Activated CD4-positive, CD25-positive, alpha-beta regulatory T cell treated with anti-CD3 and anti-CD28 coated beads, Interleukin-2, amount 50 U/mL, for 72 hours (primary cell): ENCODE results near the gene ABCB4.

ENCODE experiments used
- DNase-seq: peaks from one replicate; pipeline ENCODE4 v3.0.0; 2021

The ABCB4 gene

DNA sequence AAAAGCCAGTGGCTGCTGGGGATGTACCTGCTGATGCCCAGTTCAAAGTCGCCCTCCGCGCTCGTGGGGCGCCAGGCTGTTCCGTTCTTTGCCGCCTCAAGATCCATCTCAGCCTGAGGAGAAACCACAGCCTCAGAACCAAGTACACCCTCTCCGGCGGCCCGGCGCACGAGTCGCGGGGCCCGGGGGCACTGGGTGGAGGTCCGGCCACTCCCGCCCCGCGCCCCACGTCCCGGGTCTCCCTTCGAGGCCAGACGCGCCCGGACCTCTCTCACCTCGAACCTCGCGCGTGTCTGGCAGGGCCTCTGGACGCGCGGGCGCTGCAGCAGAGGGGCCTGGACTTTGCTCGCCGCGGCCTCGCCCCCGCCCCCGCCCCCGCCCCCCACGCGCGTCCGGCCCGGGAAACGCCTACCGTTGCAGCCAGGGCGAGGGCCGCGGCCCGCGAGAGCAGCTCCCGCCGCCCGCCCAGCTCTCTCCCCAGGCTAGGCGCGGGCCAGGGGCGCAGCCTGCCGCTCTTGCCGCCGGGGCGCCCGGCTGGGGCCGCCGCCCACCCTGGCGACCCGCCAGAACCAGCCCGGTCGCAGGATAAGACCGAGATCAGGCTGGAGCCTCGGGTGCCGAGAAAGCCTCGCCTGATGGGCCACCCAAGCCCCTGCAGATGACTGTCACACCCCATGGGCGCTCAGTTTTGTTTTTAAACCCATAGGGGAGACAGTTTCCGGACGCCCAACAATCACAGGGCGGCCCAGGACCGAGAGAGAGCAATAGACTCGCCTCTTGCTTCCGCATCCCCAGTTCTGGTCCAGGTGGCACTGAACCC, at the start of gene ABCB4:
Gene ABCB4, minus strand, starts transcription at position 322 of the 820 bp plus-strand sequence. Its CDS starts 215 bp downstream, at position 107.
- no peak for DNase-seq

DNA sequence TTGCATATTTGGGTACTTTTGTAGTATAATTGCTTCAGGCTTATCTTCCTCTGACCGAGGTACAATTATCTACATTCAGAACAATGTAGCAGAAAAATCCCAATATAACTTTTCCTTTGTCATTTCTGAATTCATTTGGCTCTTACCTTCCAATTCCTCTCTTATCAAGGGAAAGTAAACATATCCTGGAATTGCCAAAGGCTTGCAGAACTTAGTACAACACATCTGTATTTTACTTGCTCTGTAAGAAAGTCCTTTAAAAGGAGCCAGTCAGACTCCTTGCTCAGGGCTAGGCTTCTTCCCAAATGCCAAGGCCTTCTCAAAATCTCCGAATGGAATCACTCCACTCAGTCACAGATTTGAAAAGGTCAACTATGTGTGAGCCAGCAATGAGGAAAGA, 43.3 kb upstream of the ABCB4 start:
- no peak for DNase-seq

DNA sequence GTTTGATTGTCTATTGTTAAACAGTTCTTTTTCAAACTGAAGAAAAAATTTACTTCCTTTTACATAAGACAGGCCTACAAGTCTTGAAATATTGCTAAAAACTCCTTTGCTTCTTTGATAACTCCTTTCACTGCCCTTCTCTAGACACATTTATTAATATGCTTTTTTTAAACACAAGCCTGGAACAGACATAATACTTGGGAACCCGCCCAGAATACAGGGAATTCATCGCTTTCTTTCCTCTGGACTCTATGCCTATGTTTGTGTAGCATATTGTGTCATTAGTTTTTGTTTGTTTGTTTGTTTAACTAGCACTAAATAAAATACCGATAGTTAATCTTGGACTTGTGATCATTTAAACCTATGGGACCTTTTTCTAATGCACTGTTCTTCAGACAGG, 42.4 kb upstream of the ABCB4 start:
- DNase-seq: no peak

DNA sequence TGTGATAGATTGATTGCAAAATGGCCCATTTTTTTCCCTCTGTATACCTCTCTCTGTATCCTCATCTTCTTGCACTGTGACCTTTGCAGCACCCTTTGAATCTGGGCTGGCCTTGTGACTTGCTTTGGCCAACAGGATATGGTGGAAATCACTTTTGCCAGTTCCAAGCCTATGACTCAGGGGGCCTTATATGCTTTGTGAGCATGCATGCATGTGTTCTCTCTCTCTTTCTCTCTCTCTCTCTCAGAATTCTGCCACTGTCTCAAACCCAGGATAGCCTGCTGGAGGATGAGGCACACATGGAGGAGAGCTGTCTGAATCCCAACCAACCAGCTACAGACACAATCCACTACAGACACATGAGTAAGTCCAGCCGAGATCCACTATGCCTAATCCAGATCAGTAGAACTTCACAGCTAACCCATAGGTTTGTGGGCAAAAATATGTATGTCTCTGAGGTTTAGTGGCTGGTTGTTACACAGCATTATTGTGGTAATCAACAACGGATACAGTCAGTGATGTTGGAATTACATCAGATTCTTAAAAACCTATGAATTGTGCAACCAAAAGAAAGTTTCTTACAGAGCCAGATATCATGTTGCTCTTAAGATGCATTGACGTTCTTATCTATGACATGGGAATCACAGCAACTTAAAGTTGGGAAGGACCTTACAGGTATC, 41.8 kb upstream of the ABCB4 start:
- DNase-seq: no peak

DNA sequence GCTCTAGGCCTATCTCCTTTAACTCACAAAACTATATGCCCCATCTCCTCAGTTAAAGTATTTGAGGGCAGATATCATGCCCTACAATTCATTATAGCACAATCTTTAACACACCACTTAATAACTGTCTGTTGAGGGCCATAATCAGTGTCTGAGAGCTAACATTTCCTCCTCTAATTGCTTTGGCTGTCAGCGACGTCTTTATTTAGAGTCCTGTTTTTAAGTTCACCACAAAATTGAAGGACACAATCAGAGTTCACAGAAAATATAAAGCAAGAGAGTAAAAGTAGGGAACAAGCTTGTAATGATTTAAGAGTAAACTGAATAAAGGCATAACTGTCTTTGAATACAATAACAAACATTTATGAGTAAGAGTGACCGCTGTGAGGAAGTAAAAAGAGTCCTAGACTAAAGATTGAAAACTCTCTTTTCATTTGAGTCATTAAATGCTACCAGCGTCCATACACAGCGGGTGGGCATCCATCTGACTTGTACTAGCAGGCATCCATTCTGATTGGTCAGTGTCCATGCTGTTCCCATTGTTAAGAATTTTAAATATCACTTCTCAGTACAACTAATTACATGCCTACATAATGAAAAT, 38.4 kb upstream of the ABCB4 start:
- no peak for DNase-seq

DNA sequence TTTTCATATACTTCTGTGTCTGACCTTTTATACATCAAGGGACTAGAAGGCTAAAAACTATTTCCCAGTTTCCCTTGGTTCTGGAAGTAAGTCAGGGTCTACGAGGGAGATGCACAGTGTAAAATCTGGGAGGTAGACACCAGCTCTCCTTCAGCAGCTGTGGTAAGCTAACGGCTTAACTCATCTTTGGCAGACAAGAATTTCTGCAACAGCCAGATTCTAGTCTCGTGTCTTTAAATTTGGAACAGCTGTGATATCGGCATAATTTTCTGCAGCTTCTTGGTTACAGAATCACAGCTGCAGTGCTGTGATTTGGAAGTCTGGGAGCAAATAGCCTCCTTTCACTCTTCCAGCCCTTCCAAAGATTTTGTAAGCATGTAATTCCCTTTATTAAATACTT, 37.4 kb upstream of the ABCB4 start:
- no peak for DNase-seq

DNA sequence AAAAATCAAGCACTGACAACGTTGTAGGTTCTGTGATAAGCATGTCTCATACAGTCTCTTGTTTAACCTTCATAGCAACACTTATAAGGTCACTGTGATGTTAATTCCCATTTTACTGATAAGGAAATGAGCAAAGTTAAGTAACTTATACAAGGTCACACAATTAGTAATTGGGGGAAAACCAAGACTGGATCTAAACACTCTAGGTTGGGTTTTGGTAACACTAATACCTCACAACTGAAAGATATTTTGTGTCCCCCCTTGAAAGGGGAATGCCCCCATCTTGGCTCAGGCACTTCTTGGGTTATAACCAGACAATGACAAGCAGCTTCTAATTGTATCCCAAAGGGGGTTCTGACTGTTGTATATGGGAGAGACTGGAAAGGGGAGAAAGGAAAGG, 36.0 kb upstream of the ABCB4 start:
- DNase-seq: no peak

DNA sequence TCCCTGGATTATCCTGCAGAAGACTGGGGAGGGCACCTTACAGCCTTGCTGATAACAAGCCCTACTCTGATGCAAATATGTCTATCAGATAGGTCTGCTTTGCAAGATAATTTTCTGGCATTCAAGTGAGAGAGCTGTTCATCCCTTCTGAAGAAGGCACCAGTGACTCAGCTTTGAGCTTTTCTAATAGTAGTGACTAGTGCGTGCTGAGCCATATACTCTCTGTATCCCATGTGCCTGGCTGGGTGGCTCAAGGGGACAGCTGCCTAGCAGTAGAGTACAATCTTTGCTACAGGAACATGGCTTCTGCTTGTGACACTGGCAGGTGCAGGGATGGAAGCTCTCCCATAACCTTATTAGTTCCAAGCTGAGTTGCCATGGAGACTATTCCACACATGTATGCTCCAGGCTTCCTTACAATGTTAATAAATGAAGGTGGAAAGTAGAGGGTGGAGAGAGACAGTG, 35.0 kb upstream of the ABCB4 start:
- no peak for DNase-seq

DNA sequence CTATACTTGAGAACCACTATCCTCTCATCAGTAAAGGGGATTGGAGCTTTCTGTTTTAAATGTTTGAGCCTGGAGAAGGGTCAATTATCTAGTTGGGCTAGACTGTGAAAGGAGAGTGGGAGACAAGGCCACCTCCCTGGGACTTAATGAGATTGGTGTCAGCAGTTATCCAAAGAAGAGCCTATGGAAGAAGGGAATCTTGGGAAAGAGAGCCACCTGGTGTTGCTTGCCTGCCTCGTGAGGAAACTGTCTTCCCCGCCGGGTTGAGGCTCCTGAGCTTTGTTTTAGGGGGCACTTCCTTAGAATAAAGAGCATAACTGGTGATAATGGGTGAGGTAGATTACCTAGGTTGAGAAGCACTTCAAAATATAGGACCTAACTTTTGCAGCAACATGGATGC, 32.0 kb upstream of the ABCB4 start:
- DNase-seq: no peak

DNA sequence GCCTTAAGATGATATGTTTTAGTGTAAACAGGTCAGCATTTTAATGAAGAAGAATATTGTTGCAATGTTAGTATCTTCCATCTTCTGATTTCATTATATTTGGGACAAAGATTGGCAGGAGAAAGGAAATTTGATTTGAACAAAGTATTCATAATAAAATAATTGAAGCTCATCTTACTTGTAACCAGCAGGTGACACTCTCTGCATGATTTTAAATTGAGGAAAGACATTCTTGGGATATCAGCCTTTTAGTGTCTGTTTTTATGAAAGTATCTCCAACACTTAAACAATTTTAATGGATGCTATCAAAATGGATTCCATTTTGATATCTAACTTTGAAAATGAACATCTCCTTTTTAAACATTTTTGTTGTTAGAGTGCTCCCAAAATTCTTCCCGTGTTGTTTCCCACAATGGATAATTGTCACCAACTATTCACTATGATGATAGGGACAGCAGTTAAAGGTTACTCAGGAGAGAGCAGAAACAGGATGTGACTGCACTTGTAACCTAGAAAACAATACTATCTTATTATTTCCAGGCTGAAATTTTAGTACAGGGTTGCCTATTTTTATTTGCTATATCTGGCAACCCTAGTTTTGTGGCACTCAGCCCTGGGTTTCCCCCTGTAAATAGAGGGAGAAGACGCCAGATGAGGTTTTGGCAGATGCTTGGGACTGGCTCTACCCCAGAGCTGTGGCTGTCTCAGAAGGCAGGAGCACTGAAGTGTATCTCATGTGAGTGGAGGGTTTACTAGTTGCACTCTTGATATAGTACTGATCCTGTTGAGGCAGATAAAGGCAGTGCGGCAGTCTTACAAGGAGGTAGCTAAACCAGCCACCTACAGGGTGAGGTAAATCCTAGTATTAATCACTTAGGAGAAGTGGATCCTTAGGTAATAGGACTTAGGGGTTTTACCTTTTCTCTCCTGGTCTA, 31.0 kb upstream of the ABCB4 start:
- DNase-seq: no peak

DNA sequence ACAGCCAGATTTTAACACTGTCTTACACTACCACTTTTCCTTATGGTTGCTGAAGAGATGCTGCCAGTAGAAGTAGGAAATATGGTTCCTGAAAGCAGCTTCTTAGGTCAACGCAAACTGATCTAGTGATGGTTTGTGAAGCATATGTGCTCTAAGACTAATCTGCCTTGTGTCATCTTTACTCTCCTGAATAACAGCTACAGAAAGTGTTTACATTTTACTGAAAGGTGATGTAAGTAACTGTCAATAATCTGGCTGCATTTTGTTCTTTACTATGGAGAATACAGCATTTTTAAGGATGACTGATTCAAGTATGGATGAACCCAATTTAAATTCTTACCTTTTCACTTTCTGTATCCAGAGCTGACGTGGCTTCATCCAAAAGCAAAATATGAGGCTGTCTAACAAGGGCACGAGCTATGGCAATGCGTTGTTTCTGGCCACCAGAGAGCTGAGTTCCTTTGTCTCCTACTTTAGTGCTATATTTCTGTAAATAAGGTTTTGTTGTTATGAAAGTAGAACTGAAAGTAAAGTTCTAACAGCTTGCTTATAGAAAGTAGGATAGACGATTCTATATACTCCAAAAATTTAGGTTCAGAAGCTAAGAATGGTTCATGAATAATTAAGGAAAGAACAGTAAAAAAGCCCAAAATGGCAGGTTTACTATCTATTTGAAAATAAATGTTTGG, 30.2 kb upstream of the ABCB4 start:
- no peak for DNase-seq

DNA sequence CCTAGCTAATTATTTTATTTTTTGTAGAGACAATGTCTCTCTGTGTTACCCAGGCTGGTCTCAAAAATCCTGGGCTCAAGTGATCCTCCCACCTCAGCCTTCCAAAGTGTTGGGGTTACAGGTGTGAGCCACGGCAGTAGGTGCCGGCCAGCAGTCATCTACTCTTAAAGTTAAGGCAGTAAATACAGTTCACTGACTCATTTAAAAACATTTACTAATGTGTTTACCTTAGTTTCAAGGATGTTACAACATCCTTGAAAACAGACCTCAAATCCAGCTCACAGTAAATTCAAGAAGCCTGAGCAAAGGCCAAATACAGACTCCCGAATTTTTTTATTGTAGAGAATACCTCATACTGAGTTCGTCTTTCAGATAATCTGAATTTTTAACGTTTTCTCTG, 29.6 kb upstream of the ABCB4 start:
- DNase-seq: no peak

DNA sequence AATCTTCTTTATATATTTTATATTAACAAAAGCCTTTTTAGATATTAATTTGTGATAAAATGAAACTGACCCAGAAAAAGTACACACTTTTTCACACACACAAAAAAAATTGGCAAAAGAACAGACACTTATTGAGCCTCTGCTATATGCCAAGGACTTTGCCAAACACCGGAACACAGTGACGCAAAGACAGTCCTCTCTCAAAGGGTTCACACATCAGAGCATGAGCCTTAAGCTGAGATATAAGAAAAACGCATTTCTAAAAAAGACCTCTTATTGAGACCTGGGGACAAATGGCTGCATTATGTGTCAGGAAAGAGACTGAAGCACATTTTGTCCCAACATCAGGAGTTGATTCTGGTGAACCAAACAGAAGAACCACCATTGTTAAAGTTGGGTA, 24.0 kb upstream of the ABCB4 start:
- no peak for DNase-seq

DNA sequence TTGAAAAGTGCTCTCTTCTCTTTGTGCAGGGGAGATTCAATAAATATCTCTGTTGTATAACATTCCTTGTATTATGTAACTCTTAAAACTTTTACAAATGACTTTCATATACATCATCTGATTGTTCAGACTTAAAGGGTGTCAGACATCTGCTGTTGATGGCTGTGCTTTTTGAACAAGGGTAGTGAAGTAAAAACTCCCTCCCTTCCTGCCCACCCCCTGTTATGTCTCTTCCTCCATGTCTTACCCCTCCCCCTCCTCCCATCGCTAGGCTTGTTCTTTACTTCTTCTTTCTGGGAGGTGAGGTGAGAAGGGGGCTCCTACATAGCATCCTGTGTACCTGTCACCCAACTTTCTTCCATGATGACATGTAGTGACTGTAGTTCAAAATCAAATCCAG, 23.4 kb upstream of the ABCB4 start:
- no peak for DNase-seq

DNA sequence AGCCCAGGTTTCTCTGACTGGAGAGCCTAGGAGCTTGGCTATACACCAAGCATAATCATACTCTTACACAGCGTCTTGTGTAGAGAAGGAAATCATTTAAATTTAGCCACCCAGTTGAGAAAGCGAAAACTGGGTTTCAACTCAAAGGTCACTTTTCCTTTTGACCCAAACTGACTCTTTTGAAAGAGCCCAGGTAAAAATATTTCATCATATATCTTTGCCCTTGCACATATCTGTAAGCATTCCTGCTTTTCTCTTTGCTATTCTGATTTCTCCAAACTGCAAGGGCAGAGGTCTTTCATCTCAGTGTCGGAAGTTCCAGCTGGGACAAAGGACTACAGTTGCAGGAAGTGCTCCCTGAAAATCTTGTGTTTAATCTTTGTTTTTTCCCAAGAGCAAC, 22.0 kb upstream of the ABCB4 start:
- no peak for DNase-seq

DNA sequence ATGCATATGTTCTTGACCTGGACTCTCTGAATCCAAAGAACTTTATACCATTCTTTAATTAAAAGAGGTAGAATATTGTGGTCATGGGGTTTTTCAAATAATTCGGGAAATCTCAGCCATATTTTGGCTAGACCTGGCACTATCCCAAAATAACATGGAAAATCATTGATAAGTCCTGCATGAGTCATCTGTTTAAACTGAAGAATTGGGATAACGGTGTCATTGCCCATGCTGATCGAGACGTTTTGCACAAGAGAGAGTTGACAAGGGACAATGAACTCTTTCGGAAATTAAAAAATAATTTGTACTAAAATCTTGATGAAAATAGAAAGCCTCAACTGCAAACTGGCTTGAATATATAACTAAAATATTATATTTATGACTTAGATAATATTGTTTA, 19.9 kb upstream of the ABCB4 start:
- DNase-seq: no peak

DNA sequence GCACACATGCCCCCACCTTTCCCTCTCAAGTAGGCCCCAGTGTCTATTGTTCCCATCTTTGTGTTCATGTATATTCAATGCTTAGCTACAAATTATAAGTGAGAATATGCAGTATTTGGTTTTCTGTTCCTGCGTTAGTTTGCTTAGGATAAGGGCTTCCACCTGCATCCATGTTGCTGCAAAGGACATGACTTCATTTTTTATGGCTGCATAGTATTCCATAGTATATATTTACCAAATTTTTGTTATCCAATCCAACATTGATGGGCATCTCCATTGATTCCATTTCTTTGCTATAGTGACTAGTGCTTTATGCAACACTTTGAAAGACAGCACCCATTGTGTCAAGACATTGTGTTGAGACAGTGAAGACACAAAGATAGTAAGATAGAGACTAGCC, 19.0 kb upstream of the ABCB4 start:
- no peak for DNase-seq

DNA sequence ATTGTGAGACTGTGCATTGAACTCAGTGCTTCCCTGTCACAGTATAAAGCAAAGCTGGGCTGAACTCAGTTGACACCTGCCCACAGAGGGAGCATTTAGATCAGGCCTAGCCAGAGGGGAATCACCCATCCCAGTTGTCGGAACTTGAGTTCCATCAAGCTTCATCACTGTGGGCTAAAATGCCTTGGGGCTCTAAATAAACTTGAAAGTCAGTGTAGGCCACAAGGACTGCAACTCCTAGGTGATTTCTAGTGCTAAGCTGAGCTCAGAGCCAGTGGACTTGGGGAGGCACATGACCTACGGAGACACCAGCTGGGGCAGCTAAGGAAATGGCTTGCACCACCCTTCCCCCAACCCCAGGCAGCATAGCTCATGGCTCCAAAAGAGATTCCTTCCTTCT, 7.7 kb upstream of the ABCB4 start:
- no peak for DNase-seq

DNA sequence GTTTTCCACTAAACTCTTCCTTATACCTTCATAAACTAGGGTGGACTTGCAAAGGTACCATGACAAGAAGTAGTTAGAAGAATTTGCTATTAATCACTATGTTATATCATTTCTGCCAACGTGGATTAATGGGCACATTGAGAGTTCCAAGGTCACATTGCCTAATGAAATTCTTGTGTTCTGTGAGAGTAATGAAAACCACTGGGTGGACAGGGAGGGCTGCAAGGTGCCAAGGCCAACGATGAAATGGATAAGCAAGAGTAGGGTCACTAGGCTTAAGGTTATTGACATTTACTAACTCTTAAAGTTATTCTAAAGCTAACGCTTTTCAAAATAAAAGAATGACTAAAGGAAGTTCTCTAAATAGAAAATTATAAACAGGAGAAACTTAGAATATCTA, 6.6 kb upstream of the ABCB4 start:
- DNase-seq: no peak

DNA sequence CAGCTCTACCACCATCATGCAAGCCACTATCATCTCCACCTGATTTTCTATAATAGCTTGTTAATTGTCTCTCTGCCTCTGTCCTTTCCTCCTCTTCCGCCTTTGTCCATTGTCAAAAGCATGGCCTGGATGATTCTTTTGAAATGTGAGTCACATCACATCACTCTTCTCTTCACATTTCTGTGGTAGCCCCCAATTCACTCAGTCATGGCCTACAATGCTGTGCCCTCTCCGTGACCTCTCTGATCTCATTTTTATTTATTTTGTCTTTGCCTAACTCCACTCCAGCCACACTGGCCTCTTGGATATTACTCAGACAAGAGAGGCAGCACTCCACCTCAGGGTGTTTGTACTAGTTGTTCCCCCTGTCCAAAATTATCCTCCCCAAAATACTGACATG, 4.9 kb upstream of the ABCB4 start:
- DNase-seq: no peak

DNA sequence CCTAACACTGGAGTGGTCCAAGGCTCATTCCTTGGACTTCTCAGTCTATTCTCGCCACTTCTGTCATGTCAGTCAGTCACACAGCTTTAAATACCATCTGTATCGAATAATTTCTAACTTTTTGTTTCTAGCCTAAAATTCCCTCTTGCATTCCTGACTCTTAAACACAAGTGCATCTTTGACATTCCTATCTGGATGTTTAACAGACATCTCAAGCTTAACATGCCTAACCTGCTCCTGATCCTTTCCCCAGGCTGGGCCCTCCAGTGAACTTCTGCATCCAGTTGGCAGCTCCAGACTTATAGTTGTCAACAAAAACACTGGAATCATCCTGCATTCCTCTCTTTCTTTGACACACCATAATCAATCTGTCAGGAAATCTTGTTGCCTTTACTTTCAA, 4.5 kb upstream of the ABCB4 start:
- DNase-seq: no peak

DNA sequence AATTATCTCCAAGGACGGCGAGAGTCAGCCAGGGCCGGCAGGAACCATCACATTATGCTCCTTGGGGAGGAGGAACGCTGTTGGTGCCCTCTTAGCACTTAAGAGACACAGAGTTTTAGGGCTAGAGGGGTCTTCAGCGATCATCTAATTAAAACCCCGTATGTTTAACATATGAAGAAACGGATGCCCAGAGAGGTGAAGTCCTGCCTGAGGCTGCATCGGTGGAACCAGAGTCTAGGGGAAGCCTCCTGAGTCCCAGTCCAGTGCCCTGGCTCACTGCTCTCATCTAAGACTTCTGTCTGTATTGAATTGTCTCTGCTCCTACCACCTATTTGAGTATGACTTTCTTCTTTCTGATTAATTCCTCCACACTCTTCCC, 688 bp upstream of the ABCB4 start:
- DNase-seq: no peak
